IMR-90 (cell line): Measurements from ENCODE around the gene FBXO33. TPM values are rescaled to one million over a fixed set of nuclear protein-coding genes. Genes with fewer than 3 reads are reported as not detected.

Experiments
- ATAC-seq: fragments of 200-7000 bp; cut with Tn5 transposase; 2 replicates; pipeline ENCODE4 v1.9.1; 2020; ENCODE audit warnings: low read depth, mild to moderate bottlenecking, moderate library complexity
- BruUV-seq: library from RNA; stranded (reverse); fragments of 400-500 nt; replicated peaks from 2 replicates; lab custom pipeline; 2021; lab: Mats Ljungman, UMichigan
- CTCF ChIA-PET: fragments of 300-600 bp; formaldehyde crosslinking; extraction: SDS; loops from one replicate; lab custom pipeline; 2021; ENCODE audit warnings: antibody characterized with exemption; lab: Yijun Ruan, JAX
- POLR2A ChIA-PET: fragments of 300-600 bp; sonication (Branson Sonifier 250); formaldehyde crosslinking; loops from one replicate; lab custom pipeline; 2022; ENCODE audit warnings: antibody characterized with exemption; ENCODE audit not compliant: unreplicated experiment; lab: Charles Lee
- DNase-seq: peaks from one replicate; pipeline ENCODE4 v3.0.0; 2013
- H2AFZ ChIP-seq: replicated peaks from 2 replicates; pipeline ENCODE3; 2013; ENCODE audit warnings: low read length, mild to moderate bottlenecking; ENCODE audit not compliant: poor library complexity
- H2AK5ac ChIP-seq: 2 replicates; pipeline ENCODE4 v1.6.1; 2013; ENCODE audit warnings: low read depth, low read length, inconsistent platforms
- H2AK9ac ChIP-seq: replicated peaks from 2 replicates; pipeline ENCODE3; 2013; ENCODE audit warnings: mild to moderate bottlenecking, low read depth, low read length, moderate library complexity; ENCODE audit not compliant: poor library complexity
- H2BK120ac ChIP-seq: 2 replicates; pipeline ENCODE4 v1.6.1; 2013; ENCODE audit warnings: low read depth, low read length, inconsistent platforms
- H2BK15ac ChIP-seq: 3 replicates; pipeline ENCODE4 v1.6.1; 2013; ENCODE audit warnings: low read depth, low read length, inconsistent platforms
- H2BK20ac ChIP-seq: 2 replicates; pipeline ENCODE4 v1.6.1; 2013; ENCODE audit warnings: low read depth, mild to moderate bottlenecking, inconsistent platforms, low read length, moderate library complexity
- H2BK5ac ChIP-seq: 2 replicates; pipeline ENCODE4 v1.6.1; 2013; ENCODE audit warnings: mild to moderate bottlenecking, low read depth, low read length, inconsistent platforms; ENCODE audit not compliant: poor library complexity, severe bottlenecking
- H3K14ac ChIP-seq: replicated peaks from 2 replicates; pipeline ENCODE4 v1.6.1; 2013; ENCODE audit warnings: low read depth, low read length, inconsistent platforms
- H3K18ac ChIP-seq: 2 replicates; pipeline ENCODE4 v1.6.1; 2013; ENCODE audit warnings: low read depth, low read length, control low read depth
- H3K23ac ChIP-seq: 2 replicates; pipeline ENCODE4 v1.6.1; 2013; ENCODE audit warnings: low read depth, low read length, inconsistent platforms
- H3K27ac ChIP-seq: 2 replicates; pipeline ENCODE4 v1.5.1; 2013; ENCODE audit warnings: mild to moderate bottlenecking, control low read depth, low read length; ENCODE audit not compliant: insufficient read depth
- H3K27me3 ChIP-seq: 2 replicates; pipeline ENCODE4 v1.6.1; 2013; ENCODE audit warnings: low read length; ENCODE audit not compliant: control insufficient read depth, insufficient read depth
- H3K36me3 ChIP-seq: 2 replicates; pipeline ENCODE4 v1.6.1; 2013; ENCODE audit warnings: low read length, mixed read lengths; ENCODE audit not compliant: control insufficient read depth, insufficient read depth
- H3K4ac ChIP-seq: 2 replicates; pipeline ENCODE4 v1.6.1; 2013; ENCODE audit warnings: low read depth, low read length, inconsistent platforms
- H3K4me1 ChIP-seq: 2 replicates; pipeline ENCODE4 v1.6.1; 2013; ENCODE audit warnings: low read length, mixed read lengths; ENCODE audit not compliant: control insufficient read depth, insufficient read depth
- H3K4me2 ChIP-seq: 2 replicates; pipeline ENCODE4 v1.6.1; 2013; ENCODE audit warnings: low read depth, mild to moderate bottlenecking, control low read depth, low read length, moderate library complexity
- H3K4me3 ChIP-seq: 2 replicates; pipeline ENCODE4 v1.5.1; 2013; ENCODE audit warnings: low read depth, mild to moderate bottlenecking, control low read depth, low read length, moderate library complexity; ENCODE audit not compliant: insufficient read depth
- H3K56ac ChIP-seq: 2 replicates; pipeline ENCODE4 v1.6.1; 2013; ENCODE audit warnings: low read length, inconsistent platforms; ENCODE audit not compliant: insufficient read depth; ENCODE audit errors: extremely low read depth
- H3K79me1 ChIP-seq, 2 experiments: 2 replicates each; pipeline ENCODE4 v1.6.1; 2013; ENCODE audit warnings: low read length in 2 of 2, inconsistent platforms in 1 of 2, low read depth in 1 of 2
- H3K9ac ChIP-seq: 2 replicates; pipeline ENCODE4 v1.6.1; 2013; ENCODE audit warnings: low read depth, low read length, control low read depth
- H3K9me1 ChIP-seq: 2 replicates; pipeline ENCODE4 v1.6.1; 2013; ENCODE audit warnings: low read length, inconsistent platforms; ENCODE audit not compliant: insufficient read depth
- H3K9me3 ChIP-seq: 2 replicates; pipeline ENCODE4 v1.6.1; 2013; ENCODE audit warnings: low read length; ENCODE audit not compliant: control insufficient read depth, insufficient read depth
- H4K20me1 ChIP-seq: 2 replicates; pipeline ENCODE4 v1.6.1; 2013; ENCODE audit warnings: low read length, inconsistent platforms; ENCODE audit not compliant: insufficient read depth
- H4K5ac ChIP-seq: 2 replicates; pipeline ENCODE4 v1.6.1; 2013; ENCODE audit warnings: mild to moderate bottlenecking, low read depth, low read length, control low read depth
- H4K8ac ChIP-seq, 2 experiments: 2 replicates each; pipeline ENCODE4 v1.6.1; 2013; ENCODE audit warnings: low read depth in 2 of 2, low read length in 2 of 2, control low read depth in 1 of 2, inconsistent platforms in 1 of 2
- H4K91ac ChIP-seq: 2 replicates; pipeline ENCODE4 v1.6.1; 2013; ENCODE audit warnings: low read depth, low read length, inconsistent platforms; ENCODE audit not compliant: insufficient read depth
- BHLHE40 ChIP-seq: fragments of 150-350 bp; IDR thresholded peaks from 2 replicates; pipeline ENCODE4 v1.6.1; 2016; ENCODE audit warnings: mild to moderate bottlenecking, low read depth, low read length
- CEBPB ChIP-seq: IDR thresholded peaks from 2 replicates; pipeline ENCODE4 v1.6.1; 2012; ENCODE audit warnings: low read depth, low read length, improper control_type of control experiment
- MAFK ChIP-seq: IDR thresholded peaks from 2 replicates; pipeline ENCODE4 v1.6.1; 2012; ENCODE audit warnings: low read depth, low read length, improper control_type of control experiment
- MAZ ChIP-seq: IDR thresholded peaks from 2 replicates; pipeline ENCODE4 v1.6.1; 2012; ENCODE audit warnings: low read depth, mild to moderate bottlenecking, low read length, improper control_type of control experiment, moderate library complexity, borderline replicate concordance
- MXI1 ChIP-seq: IDR thresholded peaks from 2 replicates; pipeline ENCODE4 v1.6.1; 2012; ENCODE audit warnings: low read depth, mild to moderate bottlenecking, low read length, moderate library complexity, borderline replicate concordance
- NFE2L2 ChIP-seq: fragments of 150-350 bp; IDR thresholded peaks from 2 replicates; pipeline ENCODE4 v1.6.1; 2016; ENCODE audit warnings: low read depth, mild to moderate bottlenecking, low read length
- POLR2A ChIP-seq: IDR thresholded peaks from 2 replicates; pipeline ENCODE4 v1.6.1; 2012; ENCODE audit warnings: mild to moderate bottlenecking, low read depth, low read length
- RAD21 ChIP-seq: IDR thresholded peaks from 2 replicates; pipeline ENCODE4 v1.6.1; 2012; ENCODE audit warnings: low read length, improper control_type of control experiment
- RCOR1 ChIP-seq: IDR thresholded peaks from 2 replicates; pipeline ENCODE4 v1.6.1; 2012; ENCODE audit warnings: mild to moderate bottlenecking, low read length, improper control_type of control experiment; ENCODE audit not compliant: insufficient replicate concordance
- WGBS, 2 experiments: methylation state at CpG; one replicate each; pipeline versions ENCODE4 v1.1.5 to v1.1.7; 2013; ENCODE audit warnings: missing lambda C conversion rate in 2 of 2; ENCODE audit not compliant: insufficient read length in 1 of 2; ENCODE audit errors: extremely low coverage in 2 of 2; 5-methylcytosine and 5-hydroxymethylcytosine counted together
- dilution Hi-C: fragments of 300-500 bp; cut with HindIII; formaldehyde crosslinking; loops from one replicate; pipeline ENCODE4 v1.14.3; 2018; ENCODE audit warnings: low sequenced_read_pairs; ENCODE audit not compliant: unreplicated experiment
- in situ Hi-C: fragments of 300-500 bp; cut with MboI; formaldehyde crosslinking; loops from 3 replicates; pipeline ENCODE4 v1.14.3; 2019; ENCODE audit warnings: low sequenced_read_pairs, inconsistent platforms, mixed read lengths
- intact Hi-C: fragments of 100-400 bp; cut with micrococcal nuclease; formaldehyde crosslinking; loops from 2 replicates; pipeline ENCODE4 v1.10.0; 2022
- polyA plus RNA-seq, 3 experiments: library from polyadenylated mRNA; depleted of rRNA; stranded (reverse); fragments of >200 nt; gene quantifications; 2 replicates each; pipeline ENCODE4 v1.2.3, GENCODE V29; 2012; ENCODE audit warnings: low replicate concordance in 1 of 3
- total RNA-seq: library from RNA; depleted of rRNA; stranded (reverse); fragments of >200 nt; gene quantifications from 2 replicates; pipeline ENCODE4 v1.2.3, GENCODE V29; 2012
- TF ChIP-seq, protein P1 (sequence below): fragments of 150-350 bp; IDR thresholded peaks from 2 replicates; pipeline ENCODE4 v1.6.1; 2017; ENCODE audit warnings: mild to moderate bottlenecking, antibody characterized with exemption, low read length, low read depth

The FBXO33 gene
- total and polyA plus RNA-seq, 2 of the 4 experiments (the other 2 are of a cell fraction) = 7.6 to 10.0 TPM

DNA sequence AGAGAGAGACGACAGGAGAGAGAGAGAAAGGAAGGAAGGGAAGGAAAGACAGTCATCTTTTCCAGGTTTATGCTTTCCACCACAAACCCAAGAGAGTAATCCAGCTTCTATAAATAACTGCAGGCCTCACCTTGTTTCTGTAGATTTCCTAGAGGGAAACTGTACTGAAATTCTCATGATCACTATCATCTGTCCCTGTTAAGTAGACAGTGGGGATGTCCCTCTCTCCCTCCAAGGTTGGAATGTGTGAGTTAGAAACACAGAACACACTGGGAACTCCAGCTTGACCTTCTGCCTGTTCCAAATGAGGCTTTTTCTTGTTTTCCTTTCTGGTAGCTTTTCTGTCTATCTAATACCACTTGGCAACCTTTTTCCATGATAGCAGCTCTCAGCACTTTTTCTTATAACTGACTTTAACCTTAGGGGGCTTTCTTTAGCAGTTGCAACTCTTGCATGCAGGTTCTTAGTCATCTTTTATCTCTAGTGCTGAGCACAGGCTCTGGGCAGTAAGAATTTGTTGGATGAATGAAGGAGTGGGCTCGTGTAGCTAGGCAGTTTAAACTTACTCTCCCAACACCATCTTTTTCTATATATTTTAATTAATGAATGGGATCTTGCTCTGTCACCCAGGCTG is 22.8 kb upstream of the FBXO33 start:
- Histone ChIP-seq H3K14ac (no peak overlapping the region), H2BK5ac (no peak overlapping the region), H3K56ac (no peak overlapping the region), H3K27ac (no peak overlapping the region), H3K27me3 (no peaks in the 10 kb centered on the region), H3K4ac (no peak overlapping the region), H3K4me3 (no peak overlapping the region), H2AFZ (no peak overlapping the region), H4K8ac (no peak overlapping the region), H3K9ac (no peak overlapping the region), H3K23ac (no peak overlapping the region), H4K5ac (no peak overlapping the region), H3K9me3 (no peaks in the 10 kb centered on the region), H3K36me3 (no peaks in the 10 kb centered on the region), H2AK9ac (no peak overlapping the region), H3K18ac (no peak overlapping the region), H4K91ac (no peak overlapping the region), H2BK15ac (no peak overlapping the region), H2BK120ac (no peak overlapping the region), H3K4me2 (no peak overlapping the region), H3K4me1 (no peaks in the 10 kb centered on the region), H3K79me1 (no peaks in the 10 kb centered on the region), H2AK5ac (no peak overlapping the region), H3K9me1 (no peaks in the 10 kb centered on the region), H2BK20ac (no peak overlapping the region), H4K20me1 (no peaks in the 10 kb centered on the region)
- TF ChIP-seq MAZ (no peak), MAFK (no peak), RCOR1 (no peak), BHLHE40 (no peak), CEBPB (no peak), NFE2L2 (no peak), POLR2A (no peak), MXI1 (no peak), RAD21 (no peak)
- TF ChIP-seq, protein P1, sequence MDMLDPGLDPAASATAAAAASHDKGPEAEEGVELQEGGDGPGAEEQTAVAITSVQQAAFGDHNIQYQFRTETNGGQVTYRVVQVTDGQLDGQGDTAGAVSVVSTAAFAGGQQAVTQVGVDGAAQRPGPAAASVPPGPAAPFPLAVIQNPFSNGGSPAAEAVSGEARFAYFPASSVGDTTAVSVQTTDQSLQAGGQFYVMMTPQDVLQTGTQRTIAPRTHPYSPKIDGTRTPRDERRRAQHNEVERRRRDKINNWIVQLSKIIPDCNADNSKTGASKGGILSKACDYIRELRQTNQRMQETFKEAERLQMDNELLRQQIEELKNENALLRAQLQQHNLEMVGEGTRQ = no peak
- ATAC-seq = no peak
- in situ Hi-C loops = no loop called here
- no CpG with 5 or more reads among the region's 2 CpGs for WGBS, 2 experiments
- ChIA-PET POLR2A (no interaction called here), CTCF (no interaction called here)
- BruUV-seq = no TSS peak
- dilution Hi-C loops = no loop called here
- DNase-seq = no peak
- intact Hi-C loops = loop anchor here (5.0 kb wide), 1 partner anchor 437 kb away; no protein-coding TSS in a partner anchor
